Stromal cell of bone marrow (primary cell): ENCODE data around the gene UBE2J2.

Experiments
- DNase-seq: peaks from one replicate; pipeline ENCODE4 v3.0.0-alpha.2; 2012; ENCODE audit warnings: low read depth

The UBE2J2 gene

DNA sequence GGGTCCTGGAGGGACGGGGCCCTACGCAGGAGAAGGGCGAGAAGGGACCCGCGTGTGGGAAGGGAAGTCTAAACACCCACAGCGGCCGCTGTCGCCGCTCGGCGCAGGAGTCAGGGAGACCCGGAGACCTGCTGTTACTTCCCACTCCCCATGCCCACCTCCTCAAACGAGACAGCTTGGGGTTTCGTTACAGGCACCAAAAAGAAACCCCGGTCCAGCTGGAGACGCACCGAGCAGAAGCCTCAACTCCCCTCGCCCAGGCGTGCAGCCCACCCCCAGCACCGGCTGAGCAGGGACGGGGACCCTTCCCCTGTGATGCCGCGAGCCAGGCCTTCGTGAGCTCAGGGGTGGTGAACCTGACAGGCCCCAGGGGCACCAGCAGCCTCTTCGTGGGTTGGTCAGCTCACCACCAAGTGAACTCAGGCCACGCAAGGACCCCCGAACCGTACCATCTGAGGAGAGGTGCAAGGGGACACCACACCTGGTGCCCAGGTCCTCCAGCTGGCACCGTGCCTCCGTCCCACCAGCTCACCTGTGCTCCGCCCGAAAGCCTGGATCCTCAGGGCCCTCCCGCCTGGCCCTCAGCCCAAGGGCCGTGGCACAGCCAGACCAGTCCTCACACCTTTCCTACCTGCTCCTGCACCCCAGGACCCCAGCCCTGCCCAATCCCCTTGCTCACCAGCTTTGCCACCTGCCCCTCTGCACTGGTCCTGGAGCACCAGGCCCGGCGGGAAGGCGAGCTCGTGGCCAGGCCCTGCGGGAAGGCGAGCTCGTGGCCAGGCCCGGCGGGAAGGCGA lies 46.9 kb downstream of the UBE2J2 start:
- no peak for DNase-seq

DNA sequence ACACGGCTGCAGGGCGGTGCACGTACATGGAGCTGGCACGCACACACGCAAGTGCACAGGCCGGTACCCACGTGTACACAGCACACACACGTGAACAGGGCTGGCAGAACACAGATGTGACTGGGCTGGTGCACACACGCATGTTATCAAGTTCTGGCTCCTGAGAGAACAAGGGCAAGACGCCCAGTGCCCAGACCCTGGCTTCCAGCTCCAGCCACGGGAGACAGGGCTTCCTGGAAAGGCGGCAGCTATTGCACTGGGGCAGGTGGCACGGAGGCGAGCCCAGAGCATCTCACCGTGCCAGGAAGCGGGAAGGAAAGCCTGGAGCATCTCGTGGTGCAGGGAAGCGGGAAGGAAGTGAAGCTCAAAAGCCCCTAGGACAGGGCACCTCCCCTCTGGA lies 47.7 kb downstream of the UBE2J2 start:
- DNase-seq, result no peak

DNA sequence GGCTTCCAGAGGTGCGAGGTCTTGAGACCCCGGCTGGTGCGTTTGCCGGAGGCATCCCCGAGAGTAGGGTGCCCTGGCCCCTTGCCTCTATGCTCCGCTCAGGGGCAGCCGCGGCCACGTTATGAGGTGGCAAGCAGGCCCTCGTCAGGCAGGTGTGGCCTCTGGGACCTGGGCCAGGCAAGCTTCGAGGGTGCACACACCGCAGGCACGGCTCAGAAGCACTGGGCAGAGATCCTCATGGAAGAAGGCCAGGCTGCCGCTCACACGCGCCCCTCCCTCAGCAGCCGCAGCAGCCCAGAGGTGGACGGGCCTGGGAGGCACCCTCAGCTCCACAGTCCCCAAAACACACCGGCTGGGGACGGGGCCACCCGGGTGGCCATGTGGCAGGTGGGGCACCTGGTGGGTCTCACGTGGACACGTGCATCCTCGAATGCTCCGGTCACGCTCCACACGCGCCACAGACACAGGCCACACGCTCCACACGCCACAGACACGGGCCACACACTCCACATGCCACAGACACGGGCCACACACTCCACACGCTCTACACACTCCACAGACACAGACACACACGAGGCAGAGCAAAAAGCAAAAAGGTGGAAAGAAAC lies 48.3 kb downstream of the UBE2J2 start:
- no peak for DNase-seq

DNA sequence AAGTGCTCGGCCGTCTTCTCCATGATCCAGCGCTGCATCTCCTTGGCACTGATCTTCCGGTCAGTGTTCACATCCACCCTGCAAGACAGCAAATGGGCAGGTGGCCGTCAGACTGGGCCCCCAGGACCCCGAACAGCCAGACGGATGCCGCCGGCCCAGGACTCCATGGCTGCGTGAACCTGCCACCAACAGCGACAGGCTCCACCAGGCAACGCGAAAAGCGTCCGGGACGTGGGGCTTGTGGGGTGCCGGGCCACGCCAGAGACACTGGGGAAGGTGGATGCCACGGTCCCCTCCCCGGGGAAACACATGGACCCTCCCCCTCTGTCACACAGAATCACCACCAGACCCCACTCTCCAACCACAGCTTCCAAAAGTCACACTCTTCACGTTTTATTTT lies 49.8 kb downstream of the UBE2J2 start:
- no peak for DNase-seq

GRCh38 chr1:1223321-1223720 lies 50.3 kb downstream of the UBE2J2 start:
- no peak for DNase-seq

DNA sequence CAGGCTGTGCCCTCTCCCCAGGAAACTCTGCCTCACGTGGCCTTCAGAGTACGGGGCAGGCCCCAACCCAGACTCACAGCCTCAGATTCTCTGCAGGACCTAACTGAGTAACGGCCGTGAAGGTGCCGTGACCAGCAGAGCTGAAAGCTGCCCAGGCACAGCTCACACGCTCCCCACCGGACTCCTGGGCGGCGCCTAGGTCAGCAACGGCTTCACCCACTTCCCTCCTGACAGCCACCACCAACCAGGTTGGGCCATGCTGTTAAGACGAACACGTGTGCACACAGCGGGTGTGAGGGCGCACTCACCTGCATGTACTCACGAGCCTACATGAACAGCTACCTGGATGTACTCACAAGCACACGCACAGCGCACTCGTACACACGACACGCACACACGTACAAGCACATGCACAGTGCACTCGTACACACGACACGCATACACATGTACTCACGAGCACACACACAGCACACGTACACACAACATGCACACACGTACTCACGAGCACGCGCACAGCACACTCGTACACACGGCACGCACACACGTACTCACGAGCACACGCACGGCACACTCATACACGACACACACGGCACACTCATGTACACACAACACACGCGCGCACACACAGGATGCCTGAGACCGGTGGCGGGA lies 51.0 kb downstream of the UBE2J2 start:
- DNase-seq, result no peak

DNA sequence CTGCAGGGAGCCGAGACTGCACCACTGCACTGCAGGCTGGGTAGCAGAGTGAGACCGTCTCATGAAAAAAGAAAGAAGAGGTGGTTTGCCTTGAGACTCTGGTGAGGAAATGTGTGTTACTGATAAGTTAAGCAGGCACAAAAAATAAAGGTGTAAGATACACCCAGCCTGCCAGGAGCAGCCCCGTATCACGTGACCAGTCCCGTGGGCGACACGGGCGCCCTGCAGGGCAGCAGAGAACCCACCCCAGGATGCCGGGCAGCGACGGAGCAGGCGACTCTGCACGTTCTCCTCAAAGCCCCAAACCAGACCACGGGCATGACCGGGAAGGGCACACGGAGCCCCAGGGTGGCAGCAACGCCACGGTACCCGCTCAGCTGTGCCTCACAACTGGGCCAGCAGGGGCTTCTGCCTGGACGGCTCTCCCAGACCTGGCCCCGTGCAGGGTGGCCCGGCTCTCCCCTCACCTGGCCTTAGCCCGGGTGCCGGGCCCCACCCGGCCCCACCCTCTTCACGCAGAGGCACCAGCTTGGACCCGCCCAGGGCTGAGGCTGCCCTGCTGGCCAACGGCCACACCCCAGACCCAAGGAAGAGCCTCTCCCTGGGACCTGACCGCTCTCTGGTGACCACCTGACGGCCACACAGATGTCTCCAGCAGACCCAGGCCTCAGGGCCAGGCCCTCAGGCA lies 51.6 kb downstream of the UBE2J2 start:
- no peak for DNase-seq

DNA sequence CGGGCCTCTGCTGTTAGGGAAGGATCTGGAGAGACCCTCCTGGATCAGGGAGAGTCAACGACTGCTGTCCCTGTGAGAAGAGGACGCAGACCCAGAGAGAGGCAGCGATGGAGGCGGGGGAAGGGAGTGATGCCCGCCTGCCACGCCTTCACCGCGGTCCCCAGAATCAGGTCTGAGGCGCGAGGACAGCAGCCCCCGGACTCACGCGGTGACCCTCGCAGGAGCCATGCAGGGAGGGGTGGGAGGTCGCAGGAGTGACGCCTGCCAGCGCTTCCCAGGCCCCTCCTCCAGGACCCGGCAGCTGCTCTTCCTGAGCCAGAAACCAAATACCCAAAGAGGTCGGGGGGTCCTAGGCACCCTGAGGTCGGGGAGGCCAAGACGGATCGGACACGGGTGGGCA lies 53.5 kb downstream of the UBE2J2 start:
- DNase-seq, result no peak

DNA sequence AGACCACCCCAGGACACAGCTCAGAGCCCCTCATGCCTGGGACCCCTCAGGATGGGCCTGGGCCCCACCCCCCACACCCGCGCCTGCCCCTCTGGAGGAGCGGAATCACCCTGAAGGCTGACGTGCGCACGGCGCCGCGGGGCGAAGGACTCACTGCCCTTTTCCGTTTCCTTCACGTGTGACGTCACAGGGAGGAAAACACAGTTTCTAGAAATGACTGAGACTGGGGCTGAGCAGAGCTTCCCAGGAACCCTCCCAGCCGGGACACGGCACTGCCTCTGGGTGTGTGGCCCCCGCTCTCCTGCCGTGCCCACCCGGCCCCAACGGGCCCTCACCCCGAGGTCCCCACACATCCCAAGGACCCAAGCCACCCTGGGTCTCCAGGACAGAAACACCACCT lies 54.3 kb downstream of the UBE2J2 start:
- DNase-seq, result no peak

DNA sequence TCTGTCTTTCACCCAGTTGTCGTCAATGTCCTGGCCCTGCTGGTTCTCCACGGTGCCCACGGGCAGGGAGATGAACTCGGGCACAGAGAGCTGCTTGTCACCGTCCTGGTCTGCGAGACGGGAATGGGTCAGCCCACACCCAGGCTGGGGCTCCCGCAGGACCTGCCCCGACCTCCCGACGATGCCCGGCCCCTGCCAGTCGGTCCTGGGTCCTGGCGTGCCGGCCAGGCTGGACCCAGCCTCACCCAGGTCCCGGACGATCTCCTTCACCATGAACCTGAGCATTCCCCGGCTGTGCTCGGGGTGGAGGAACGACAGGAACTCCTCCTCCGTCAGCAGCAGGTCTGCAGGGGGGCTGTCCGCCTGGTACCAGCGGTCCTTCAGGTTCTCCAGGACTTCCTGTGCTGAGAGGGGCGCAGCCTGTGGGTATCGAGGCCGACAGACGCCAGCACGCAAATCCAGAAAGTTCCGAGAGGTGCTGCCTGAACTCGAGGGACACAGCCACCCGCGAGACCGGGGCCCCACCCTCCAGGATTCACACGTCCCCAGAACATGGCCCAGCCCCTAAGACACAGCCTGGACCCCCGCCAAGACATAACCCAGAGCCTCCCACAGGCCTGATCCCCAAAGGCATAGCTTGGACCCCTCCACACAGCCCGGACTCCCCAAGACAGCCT lies 55.0 kb downstream of the UBE2J2 start:
- no peak for DNase-seq

DNA sequence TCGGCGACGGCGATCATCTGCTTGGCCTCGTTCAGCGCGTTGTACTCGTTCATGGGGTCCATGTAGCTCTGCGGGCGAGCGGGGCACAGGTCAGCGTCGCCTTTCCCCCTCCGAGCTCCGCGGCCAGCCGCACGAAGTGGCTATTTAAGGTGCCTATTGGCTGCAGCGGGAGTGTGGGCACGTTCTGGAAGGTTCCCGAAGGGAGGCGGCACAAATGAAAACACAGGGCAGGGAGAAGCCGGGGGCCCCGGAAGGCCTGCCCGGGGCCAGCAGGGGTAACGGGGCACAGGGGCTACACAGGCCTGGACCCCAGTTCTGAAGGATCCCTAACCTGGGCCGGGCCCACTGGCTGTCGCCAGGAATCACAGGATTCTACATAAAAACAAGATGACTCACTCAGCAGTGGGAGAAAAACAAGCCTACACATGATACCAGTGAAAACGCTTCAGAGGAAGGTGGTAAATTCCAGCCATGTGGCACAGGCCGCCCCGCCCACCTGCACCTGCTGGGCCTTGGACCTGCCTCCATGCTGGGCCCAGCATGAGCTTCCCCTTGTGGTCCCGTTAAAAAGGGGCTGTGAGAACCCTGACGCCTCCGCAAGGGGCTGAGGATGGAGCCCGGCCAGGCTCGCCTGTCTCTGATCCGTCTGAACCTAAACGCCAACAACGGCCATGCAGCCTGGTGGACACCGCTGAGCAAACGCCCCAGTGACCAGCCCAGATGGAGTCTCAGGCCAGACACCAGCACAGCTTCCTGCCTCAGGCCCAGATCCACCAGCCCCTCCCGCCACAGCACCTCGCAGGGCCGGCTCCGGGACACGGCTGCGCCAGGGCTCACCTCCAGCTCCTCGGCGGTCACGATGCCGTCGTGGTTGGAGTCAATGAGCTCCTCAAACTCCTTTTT lies 55.8 kb downstream of the UBE2J2 start:
- no peak for DNase-seq

- DNase-seq, result no peak
These were observed 56.7 kb downstream of the UBE2J2 start for GRCh38 chr1:1216770-1217620.

DNA sequence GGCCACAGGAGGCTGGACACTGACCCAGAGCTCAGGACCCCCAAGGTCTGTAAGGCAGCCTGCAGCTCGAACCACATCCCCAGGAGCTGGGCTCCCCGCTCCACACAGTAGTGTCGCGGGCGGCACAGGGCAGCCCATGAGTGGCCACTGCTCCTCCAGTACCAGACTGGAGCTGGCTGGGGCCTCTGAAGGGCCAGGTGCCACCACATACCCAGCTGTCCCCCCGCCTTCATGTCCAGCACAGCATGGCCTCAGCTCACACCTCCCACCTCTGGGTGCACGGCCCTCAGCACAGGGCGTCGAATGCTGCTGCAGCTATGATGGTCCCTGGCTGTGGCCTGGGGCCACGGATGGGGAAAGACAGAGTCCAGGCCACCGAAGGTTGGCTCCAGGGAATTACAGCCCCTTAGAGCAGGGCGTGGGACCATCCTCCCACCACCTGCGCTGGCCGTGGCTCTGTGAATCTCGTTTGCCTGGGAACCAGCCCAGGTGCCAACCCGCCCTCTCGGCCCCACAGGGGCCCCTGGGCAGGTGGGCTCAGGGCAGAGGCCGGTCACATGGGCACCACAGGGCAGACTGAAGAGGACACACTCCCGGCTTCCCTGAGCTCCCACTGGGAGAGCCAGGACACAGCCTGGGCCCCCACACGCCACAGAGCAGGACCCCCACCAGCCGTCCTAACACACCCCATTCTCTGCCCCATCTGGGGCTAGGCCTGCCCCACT lies 57.6 kb downstream of the UBE2J2 start:
- no peak for DNase-seq

DNA sequence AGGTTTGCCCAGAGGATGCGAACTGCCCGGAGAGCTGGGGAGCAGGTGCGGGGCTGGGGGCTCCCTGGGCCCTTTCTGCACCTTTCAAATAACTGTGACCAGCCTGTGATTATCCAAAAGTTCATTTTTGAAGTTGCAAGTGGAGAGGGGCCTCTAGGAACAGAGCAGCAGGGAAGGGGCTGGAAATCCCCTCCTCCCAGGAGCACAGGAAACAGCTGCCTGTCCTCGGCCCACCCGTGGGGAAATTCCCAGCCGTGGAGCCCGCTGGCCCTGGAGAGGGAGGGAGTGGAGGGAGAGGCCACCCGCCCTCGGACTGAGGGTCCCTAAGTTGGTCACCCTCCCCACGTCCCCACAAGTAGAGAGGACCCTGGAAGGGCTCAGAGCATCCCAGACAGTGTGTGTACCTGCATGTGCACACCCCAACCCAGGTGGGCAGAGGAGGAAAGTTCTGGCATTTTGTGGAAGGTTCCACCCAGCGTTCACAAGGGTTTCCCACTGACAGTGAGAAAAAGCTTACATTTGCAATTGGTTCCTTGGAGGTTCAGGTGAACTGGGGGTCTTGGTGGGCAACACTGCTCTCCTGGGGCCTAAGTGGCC lies 58.5 kb downstream of the UBE2J2 start:
- DNase-seq, result no peak

DNA sequence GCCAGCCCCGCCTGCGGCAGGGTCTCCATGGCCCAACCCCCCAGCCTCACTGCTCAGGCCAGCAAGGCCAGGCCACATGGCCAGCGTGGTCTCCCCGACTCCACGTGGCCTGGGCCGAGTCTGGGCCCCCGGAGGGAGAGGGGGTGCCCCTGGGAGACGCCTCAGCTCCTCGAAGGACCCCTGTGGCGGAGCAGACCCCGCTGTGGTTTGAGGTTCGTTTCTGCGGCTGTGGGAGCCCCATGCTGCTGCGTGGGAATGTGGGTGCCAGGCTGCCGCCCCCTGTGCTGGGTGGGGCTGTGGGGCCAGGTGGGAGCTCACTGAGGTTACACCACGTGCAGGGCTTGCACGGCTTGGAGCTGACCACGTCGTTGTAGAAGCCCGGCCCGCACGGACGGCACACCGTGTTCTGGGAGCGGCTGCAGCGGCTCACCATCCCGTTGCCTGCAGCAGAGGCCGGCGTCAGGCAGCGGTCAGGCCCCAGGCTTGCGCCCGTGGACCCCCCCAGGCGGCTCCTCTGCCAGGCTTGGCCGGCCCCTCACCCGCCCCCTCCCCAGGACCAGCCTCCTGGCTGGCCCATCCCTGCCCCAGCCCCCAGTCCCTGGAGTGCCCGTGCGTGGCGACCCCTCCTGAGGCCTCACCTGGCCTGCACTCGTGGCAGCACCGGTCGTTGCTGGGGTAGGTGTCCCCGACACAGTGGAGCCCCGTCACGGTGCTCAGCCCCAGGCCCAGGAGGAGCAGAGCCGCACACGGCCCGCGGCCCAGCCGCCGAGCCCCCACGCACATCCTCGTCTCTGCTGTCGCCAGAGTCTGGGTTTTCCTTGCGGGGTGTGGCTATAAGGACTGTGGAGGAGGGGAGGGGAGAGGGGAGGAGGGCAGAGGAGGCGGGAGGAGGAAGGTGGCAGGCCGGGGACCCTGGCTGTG lies 60.0 kb downstream of the UBE2J2 start, which contains the start of gene TNFRSF4:
TNFRSF4 (minus strand) TSS at position 809 of the 921 bp plus-strand sequence; CDS start at position 783, 26 bp downstream.
- DNase-seq, result no peak

- no peak for DNase-seq
These were observed 60.8 kb downstream of the UBE2J2 start for GRCh38 chr1:1212780-1213344.
